ES-I3 (cell line): Measurements from ENCODE around the gene FUCA1.
A peak's percentile ranks its signal among the peaks of the same experiment; 100 is the strongest.

Experiments
- H3K36me3 ChIP-seq: 2 replicates; pipeline ENCODE4 v1.6.1; 2013; ENCODE audit warnings: mild to moderate bottlenecking, low read length, control low read depth, moderate library complexity; ENCODE audit not compliant: insufficient read depth
- H3K4me1 ChIP-seq: 2 replicates; pipeline ENCODE4 v1.6.1; 2013; ENCODE audit warnings: mild to moderate bottlenecking, control low read depth, low read length; ENCODE audit not compliant: insufficient read depth
- H3K9ac ChIP-seq: 2 replicates; pipeline ENCODE4 v1.6.1; 2013; ENCODE audit warnings: low read depth, mild to moderate bottlenecking, low read length, moderate library complexity
- H3K9me3 ChIP-seq: 2 replicates; pipeline ENCODE4 v1.6.1; 2013; ENCODE audit warnings: mild to moderate bottlenecking, low read length, moderate library complexity; ENCODE audit not compliant: control insufficient read depth, insufficient read depth

FUCA1 gene

DNA sequence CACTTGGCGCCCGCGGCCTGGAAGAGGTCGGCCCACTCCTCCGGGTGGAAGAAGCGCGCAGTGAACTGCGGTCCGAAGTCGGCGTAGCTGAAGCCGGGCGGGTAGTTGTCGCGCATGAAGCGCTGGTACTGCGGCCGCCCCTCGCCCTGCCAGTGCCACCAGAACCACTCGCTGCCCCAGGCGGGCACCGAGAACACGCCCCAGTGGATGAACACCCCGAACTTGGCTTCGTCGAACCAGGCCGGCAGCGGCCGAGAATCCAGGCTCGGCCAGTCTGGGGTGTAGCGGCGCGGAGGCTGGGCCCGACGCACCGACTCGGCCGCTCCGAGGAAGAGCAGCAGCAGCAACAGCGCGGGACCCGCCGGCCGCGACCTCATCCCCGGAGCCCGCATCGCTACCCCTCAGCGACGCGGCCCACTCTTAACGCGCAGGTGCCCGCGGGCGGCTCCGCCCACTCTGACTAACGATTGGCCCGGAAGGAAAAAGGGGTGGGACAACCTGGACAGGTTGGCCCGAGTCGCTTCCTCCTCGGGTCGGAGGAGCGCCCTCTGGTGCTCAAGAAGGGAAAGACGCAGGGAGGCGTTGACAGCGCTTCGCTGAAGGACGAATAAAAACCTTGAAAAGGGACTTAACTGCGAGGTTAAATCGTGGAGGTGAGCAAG, at the start of gene FUCA1:
Gene FUCA1, minus strand, starts transcription at position 396 of the 662 bp plus-strand sequence. Its CDS starts 4 bp downstream, at position 392.
- peak within 1 kb of the TSS; percentile 83 for H3K9ac ChIP-seq
- no peaks in the 10 kb centered on the region for H3K9me3 ChIP-seq
- no peaks in the 10 kb centered on the region for H3K4me1 ChIP-seq
- no peaks in the 10 kb centered on the region for H3K36me3 ChIP-seq

DNA sequence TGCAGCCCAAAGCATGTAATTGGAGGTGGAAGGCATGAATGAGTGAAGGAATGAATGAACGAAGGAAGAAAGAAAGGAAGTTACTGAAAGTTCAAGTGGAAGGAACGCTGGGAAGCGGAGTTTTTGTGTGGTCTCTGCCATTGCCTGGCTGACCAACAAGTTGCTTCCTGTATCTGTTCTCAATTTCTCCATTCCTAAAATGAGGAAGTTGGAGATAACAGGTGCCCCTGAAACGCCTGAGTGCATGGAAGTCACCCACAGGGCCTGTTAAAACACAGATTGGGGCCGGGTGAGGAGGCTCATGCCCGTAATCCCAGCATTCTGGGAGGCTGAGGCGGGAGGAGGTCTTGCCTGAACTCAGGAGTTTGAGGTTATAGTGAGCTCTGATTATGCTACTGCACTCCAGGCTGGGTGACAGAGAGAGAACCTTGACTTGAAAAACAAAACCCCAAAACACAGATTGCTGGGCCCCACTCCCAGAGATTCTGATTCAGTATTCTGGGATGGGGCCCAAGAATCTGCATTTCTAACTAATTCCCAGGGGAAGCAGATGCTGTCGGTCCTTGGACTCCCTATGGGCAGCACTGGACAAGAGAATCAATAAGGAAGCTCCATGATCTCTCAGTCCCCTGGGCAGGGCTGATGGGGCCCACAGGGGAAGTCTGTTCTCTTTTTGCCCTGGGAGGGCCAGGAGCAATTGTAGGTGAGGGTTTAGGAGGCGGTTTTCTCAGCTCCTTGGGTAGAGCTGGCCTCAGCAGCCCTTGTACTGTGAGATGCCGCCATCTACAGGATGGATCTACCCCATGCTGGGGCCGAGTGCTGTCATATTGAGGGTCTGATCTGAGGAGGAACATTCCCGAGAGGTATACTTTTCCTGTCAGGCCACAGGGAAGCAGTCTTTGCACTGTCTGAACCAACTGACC, 48.4 kb upstream of the FUCA1 start:
- Histone ChIP-seq H3K9me3 (no peaks in the 10 kb centered on the region), H3K4me1 (peaks cover 3% of the 10 kb centered on the region; the same call in 1 of the 2 replicates), H3K9ac (no peak overlapping the region), H3K36me3 (no peaks in the 10 kb centered on the region)

DNA sequence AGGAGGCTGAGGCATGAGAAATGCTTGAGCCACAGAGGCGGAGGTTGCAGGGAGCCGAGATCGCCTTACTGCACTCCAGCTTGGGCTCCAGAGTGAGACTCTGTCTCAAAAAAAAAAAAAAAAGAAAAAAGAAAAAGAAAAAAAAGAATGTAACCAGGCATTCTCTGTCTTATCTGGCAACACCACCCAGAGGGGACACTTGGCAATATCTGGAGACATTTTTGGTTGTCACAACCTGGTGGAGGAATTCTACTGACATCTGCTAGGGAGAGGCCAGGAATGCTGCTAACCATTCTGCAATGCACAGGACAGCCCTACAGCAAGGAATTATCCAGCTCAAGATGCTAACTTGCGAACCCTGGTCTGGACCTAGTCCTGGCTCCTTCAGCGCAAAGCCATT, 47.4 kb upstream of the FUCA1 start:
- H3K36me3 ChIP-seq, result no peaks in the 10 kb centered on the region
- H3K9ac ChIP-seq, result no peak overlapping the region
- H3K4me1 ChIP-seq, result peaks cover 3% of the 10 kb centered on the region; the same call in 1 of the 2 replicates
- H3K9me3 ChIP-seq, result no peaks in the 10 kb centered on the region

DNA sequence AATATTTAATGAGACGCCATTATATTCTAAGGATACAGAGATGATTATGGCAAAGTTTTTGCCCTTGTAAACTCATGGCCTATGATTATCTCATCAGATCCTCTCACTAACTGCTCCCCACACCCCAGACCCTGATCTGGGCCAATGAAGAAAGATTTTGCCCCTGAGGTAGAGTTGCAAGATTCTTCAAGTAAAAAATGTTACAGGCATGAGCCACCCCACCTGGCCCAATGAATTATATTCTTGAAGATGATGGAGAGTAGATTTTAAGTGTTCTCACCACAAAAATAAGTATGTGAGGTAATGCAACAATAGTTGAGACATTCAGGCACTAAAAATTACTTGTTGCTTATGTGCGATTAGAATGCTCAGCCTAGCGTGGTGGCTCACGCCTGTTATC, 46.8 kb upstream of the FUCA1 start:
- no peak overlapping the region for H3K9ac ChIP-seq
- H3K4me1 ChIP-seq, result peaks cover 3% of the 10 kb centered on the region; the same call in 1 of the 2 replicates
- H3K36me3 ChIP-seq, result no peaks in the 10 kb centered on the region
- no peaks in the 10 kb centered on the region for H3K9me3 ChIP-seq

DNA sequence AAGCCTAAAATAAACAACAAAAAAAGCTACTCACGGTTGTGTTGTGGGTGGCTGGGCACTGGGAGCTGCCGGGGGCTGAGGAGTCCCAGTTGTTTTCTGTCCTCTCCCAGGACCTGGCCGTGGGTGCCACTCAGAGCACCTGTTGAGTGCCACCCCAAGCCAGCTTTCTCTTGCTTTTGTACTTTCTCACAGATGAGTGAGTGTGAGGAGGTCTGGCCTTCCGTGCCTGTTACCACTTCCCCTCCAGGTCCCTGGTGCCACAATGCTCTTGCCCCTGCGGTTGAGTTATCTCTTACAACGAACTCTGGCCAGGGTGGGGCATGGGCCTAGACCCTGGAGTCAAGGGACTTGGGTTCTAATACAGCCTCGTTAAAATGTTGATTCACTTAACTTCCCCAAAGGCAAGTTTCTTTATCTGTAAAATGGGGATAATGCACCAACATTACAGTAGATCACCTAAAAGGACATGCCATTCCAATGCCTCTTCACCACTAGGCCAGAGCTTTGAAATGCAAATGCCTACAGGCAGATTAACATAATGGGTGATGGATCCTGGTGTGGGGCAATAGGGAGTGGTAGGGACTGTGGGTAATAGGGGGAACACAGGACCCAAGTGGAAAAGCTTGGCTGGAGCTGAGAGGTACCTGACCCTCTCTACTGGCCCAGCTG, 45.3 kb upstream of the FUCA1 start, which contains the start of gene CNR2:
Gene CNR2, minus strand, starts transcription at position 151 of the 669 bp plus-strand sequence. CDS start 37,745 bp downstream, outside the sequence.
- Histone ChIP-seq H3K36me3 (no peaks in the 10 kb centered on the region), H3K9me3 (no peaks in the 10 kb centered on the region), H3K4me1 (peaks cover 3% of the 10 kb centered on the region; the same call in 1 of the 2 replicates), H3K9ac (no peak within 1 kb of the TSS)

DNA sequence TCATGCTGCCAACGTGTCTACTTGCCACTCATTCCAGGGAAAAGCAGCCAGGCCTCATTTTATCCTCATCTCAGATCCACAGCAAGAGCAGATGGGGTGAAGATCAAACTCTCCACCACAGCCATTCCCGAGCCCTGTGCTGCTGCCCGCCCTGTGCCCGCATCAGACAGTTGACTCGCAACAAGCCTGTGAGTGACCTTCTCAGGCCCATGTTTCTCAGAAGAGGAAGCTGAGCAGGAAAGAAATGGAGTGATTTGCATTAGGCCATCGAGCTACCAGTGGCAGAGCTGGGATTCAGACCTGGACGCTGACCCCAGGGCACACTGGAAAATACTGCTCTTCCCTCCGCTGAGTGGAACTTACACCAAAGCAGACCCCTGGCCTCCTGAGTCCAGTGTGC, 43.8 kb upstream of the FUCA1 start:
- H3K9ac ChIP-seq, result no peak overlapping the region
- peaks cover 3% of the 10 kb centered on the region; the same call in 1 of the 2 replicates for H3K4me1 ChIP-seq
- no peaks in the 10 kb centered on the region for H3K9me3 ChIP-seq
- no peaks in the 10 kb centered on the region for H3K36me3 ChIP-seq

DNA sequence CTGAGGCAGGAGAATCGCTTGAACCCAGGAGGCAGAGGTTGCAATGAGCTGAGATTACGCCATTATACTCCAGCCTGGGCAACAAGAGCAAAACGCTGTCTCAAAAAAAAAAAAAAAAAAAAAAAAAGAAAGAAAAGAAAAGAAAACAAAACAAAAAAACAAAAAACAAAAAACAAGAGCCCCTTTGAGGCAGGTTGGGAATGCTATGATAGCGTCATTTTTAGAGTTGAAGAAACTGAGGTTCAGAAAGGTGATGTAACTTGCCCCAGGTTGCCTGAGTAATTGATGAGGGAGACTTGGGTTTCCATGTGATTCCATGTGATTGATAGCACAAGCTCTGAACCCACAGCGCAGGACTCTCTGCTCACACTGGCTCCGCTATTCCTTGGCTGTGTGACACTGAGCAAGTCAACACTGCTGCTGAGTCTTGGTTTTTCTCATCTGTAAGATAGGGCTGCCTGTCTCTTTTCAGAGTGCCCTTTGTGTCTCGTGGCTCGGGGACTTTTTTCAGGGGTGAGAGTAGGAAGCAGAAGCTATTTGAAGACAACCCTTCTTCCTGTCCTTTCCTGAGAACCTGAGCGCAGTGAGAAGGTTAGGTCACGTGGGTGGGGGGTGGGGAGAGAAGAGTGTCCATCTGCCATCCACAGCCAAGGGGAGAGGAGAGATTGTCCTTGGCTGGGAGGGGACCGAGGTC, 42.6 kb upstream of the FUCA1 start:
- no peaks in the 10 kb centered on the region for H3K36me3 ChIP-seq
- H3K9ac ChIP-seq, result no peak overlapping the region
- peaks cover 3% of the 10 kb centered on the region; the same call in 1 of the 2 replicates for H3K4me1 ChIP-seq
- no peaks in the 10 kb centered on the region for H3K9me3 ChIP-seq

DNA sequence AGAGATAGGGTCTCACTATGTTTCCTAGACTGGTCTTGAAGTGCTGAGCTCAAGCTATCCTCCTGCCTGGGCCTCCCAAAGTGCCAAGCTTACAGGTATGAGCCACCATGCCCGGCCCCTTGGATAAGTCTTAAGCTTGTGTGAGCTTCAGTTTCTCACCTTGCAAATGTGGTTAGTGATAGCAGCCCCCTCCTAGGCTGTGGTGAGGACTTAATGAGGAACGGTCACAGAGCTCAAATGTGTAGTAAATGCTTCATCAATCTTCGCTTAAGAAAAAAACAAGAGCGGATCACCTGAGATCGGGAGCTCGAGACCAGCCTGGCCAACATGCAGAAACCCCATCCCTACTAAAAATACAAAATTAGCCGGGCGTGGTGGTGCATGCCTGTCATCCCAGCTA, 42.1 kb upstream of the FUCA1 start:
- H3K9me3 ChIP-seq, result no peaks in the 10 kb centered on the region
- H3K9ac ChIP-seq, result no peak overlapping the region
- H3K36me3 ChIP-seq, result no peaks in the 10 kb centered on the region
- peaks cover 3% of the 10 kb centered on the region; the same call in 1 of the 2 replicates for H3K4me1 ChIP-seq

DNA sequence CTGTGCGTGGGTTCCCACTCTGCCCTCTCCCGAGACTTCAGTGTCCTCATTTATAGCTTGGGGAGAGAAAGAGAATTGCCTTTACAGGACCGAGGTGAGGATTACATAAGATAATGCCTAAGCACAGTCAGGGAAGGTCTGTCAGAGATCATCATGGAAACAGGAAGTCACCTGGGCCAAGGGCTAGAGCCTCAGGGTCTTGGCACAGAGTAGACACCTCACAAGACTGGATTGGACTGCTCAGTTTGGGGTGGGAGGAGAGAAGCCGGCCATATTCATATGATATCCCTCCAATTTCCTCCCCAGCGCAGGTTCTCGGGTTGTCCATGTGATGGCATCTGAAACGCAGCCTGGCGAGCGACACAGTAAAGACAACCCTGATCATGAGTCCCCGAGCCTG, 41.3 kb upstream of the FUCA1 start:
- Histone ChIP-seq H3K4me1 (peaks cover 8% of the 10 kb centered on the region), H3K9ac (no peak overlapping the region)

DNA sequence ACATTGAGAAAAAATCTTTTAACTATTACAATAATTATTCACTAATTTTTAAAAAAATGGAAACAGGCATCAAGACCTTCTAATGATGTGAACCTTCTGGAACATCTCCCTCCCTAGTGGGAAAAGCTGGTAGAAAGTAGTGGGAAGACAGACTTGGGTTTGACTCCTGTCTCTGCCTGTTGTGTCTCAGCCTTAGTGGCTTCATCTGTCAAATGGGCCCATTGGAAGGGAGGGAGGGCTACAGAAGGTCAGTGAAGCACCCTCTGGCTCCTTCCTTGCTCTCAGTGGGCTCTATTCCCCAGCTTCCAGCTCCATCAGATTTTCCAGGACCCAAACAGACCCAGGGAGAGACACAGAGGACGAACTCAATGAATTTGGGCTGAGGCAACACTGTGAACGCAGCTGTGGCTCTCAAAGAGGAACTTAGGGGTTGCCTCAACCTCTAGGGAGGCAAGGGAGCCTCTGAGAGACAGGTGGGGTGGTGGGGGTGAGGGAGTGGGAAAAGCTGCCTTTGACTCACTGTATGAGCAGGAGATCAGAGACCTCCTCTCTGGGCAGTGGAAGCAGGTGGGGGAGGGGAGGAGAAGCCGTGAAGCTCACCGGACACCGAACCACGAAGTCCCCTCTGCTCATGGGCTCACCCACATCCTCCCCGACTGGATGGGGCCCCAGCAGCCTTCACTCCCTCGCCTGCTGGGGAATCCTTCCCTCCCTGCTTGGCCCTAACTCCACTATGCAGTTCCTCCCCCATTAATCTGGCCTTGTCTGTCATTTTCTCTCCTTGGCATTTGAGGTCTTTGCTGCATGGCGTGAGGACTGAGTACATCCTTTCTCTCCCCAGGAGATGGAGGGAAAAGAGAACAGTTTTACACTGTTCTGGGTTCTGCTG, 40.6 kb upstream of the FUCA1 start:
- peaks cover 15% of the 10 kb centered on the region for H3K4me1 ChIP-seq
- no peak overlapping the region for H3K9ac ChIP-seq
- no peaks in the 10 kb centered on the region for H3K36me3 ChIP-seq
- H3K9me3 ChIP-seq, result no peaks in the 10 kb centered on the region

More for the DNA sequence above, 41.3 kb upstream of the FUCA1 start:
- Histone ChIP-seq H3K9me3 (no peaks in the 10 kb centered on the region), H3K36me3 (no peaks in the 10 kb centered on the region)

DNA sequence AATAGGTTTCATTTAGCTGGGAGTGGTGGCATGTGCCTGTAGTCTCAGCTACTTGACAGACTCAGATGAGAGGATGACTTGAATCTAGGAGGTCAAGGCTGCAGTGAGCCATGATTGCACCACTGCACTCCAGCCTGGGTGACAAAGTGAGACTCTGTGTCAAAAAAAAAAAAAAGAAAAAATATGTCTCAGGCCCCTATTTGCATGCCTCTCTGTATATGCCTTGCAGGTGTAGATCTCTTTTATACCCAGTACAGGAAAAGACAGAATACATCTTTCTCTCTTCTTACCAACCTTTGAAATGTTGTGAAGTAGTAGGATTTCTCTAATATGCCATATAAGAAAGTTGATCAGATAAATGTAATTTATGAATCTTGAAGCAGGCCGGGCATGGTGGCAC, 38.6 kb upstream of the FUCA1 start:
- Histone ChIP-seq H3K9me3 (no peaks in the 10 kb centered on the region), H3K9ac (no peak overlapping the region)

DNA sequence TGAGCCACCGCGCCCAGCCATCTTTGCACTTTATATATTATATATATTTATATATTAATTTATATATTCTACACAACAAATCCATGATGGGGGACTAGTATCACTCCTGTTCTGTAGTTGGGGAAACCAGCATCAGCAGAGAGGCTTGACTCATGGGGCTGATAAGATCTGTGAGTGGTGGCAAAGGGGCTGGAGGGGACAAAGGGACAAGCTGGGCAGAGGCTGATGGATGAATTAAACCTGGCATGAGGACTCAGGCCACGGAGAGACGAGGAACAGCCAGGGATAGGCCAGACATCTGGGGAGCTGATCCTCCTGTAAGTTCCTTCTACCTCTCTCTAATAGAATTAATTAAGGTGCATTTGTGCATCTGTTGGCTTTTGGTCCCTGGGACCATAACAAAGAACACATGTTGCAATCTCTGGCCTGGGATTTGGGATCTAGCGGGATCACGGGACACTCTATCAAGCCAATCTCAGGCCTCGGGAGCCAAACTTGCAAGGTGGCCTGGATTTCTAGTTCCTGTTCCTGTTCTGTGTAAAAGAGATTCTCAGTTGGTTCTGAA, 37.5 kb upstream of the FUCA1 start:
- H3K4me1 ChIP-seq, result peaks cover 16% of the 10 kb centered on the region
- no peaks in the 10 kb centered on the region for H3K9me3 ChIP-seq
- no peaks in the 10 kb centered on the region for H3K36me3 ChIP-seq
- no peak overlapping the region for H3K9ac ChIP-seq

More for the DNA sequence above, 38.6 kb upstream of the FUCA1 start:
- Histone ChIP-seq H3K4me1 (peaks cover 16% of the 10 kb centered on the region), H3K36me3 (no peaks in the 10 kb centered on the region)
